Osteocyte (in vitro differentiated cells): ENCODE results near the gene SAMD4A. TPM values are rescaled to one million over a fixed set of nuclear protein-coding genes. Genes with fewer than 3 reads are reported as not detected.

Experiments
- DNase-seq: peaks from one replicate; pipeline ENCODE4 v3.0.0; 2021; ENCODE audit warnings: mixed read lengths; ENCODE audit not compliant: unreplicated experiment; ENCODE audit errors: extremely low spot score
- H3K27ac Mint-ChIP-seq: one replicate; pipeline ENCODE4 v1.8.0; 2021; ENCODE audit warnings: mild to moderate bottlenecking, mixed read lengths; ENCODE audit not compliant: unreplicated experiment
- H3K27me3 Mint-ChIP-seq: one replicate; pipeline ENCODE4 v1.8.0; 2021; ENCODE audit warnings: mixed read lengths; ENCODE audit not compliant: unreplicated experiment
- H3K36me3 Mint-ChIP-seq: one replicate; pipeline ENCODE4 v1.8.0; 2021; ENCODE audit warnings: mixed read lengths; ENCODE audit not compliant: unreplicated experiment
- H3K4me1 Mint-ChIP-seq: one replicate; pipeline ENCODE4 v1.8.0; 2021; ENCODE audit warnings: mixed read lengths; ENCODE audit not compliant: unreplicated experiment
- H3K4me3 Mint-ChIP-seq: one replicate; pipeline ENCODE4 v1.8.0; 2021; ENCODE audit warnings: mild to moderate bottlenecking, moderate library complexity, mixed read lengths; ENCODE audit not compliant: unreplicated experiment
- H3K9me3 Mint-ChIP-seq: one replicate; pipeline ENCODE4 v1.8.0; 2021; ENCODE audit warnings: mixed read lengths; ENCODE audit not compliant: unreplicated experiment
- CTCF ChIP-seq: fragments of 200-600 bp; sonication (generic); IDR thresholded peaks from 2 replicates; pipeline ENCODE4 v1.5.0; 2021; ENCODE audit warnings: antibody characterized with exemption, mild to moderate bottlenecking, moderate library complexity
- total RNA-seq: library from RNA; stranded (reverse); gene quantifications from 2 replicates; pipeline ENCODE4 v1.2.1, GENCODE V29; 2021

The SAMD4A gene
- total RNA-seq, 1 donor from 2014 or later: 39.1 TPM

- Mint-ChIP-seq H3K27ac (no peak overlapping the region), H3K36me3 (peaks cover 28% of the 10 kb centered on the region), H3K4me3 (no peak overlapping the region), H3K4me1 (no peaks in the 10 kb centered on the region), H3K27me3 (no peaks in the 10 kb centered on the region), H3K9me3 (no peaks in the 10 kb centered on the region)
- TF ChIP-seq CTCF: no peak
- no peak for DNase-seq
These were observed 187.9 kb downstream of the SAMD4A start for GRCh38 chr14:54754623-54755386.

GRCh38 chr14:54756656-54757392, 189.9 kb downstream of the SAMD4A start:
- no peaks in the 10 kb centered on the region for H3K27me3 Mint-ChIP-seq
- H3K36me3 Mint-ChIP-seq: peaks cover 26% of the 10 kb centered on the region
- H3K4me1 Mint-ChIP-seq: peaks cover 3% of the 10 kb centered on the region
- H3K4me3 Mint-ChIP-seq: no peak overlapping the region
- H3K27ac Mint-ChIP-seq: no peak overlapping the region
- DNase-seq: no peak
- no peak for TF ChIP-seq CTCF
- no peaks in the 10 kb centered on the region for H3K9me3 Mint-ChIP-seq

- Mint-ChIP-seq H3K36me3 (peaks cover 23% of the 10 kb centered on the region), H3K4me1 (peaks cover 12% of the 10 kb centered on the region)
These were observed 191.1 kb downstream of the SAMD4A start for GRCh38 chr14:54758041-54758440.

GRCh38 chr14:54759982-54760585, 193.2 kb downstream of the SAMD4A start:
- H3K4me3 Mint-ChIP-seq: no peak overlapping the region
- no peak for TF ChIP-seq CTCF
- H3K4me1 Mint-ChIP-seq: peaks cover 30% of the 10 kb centered on the region
- no peaks in the 10 kb centered on the region for H3K27me3 Mint-ChIP-seq
- H3K27ac Mint-ChIP-seq: no peak overlapping the region
- DNase-seq: no peak
- peaks cover 21% of the 10 kb centered on the region for H3K36me3 Mint-ChIP-seq
- no peaks in the 10 kb centered on the region for H3K9me3 Mint-ChIP-seq

More at GRCh38 chr14:54758041-54758440, 191.1 kb downstream of the SAMD4A start:
- no peak for TF ChIP-seq CTCF
- Mint-ChIP-seq H3K27me3 (no peaks in the 10 kb centered on the region), H3K9me3 (no peaks in the 10 kb centered on the region), H3K4me3 (no peak overlapping the region), H3K27ac (no peak overlapping the region)
- no peak for DNase-seq
